ENCODE measurements around the gene RNF187. TPM values are rescaled to one million over a fixed set of nuclear protein-coding genes. Genes with fewer than 3 reads are reported as not detected.

Gene RNF187
- total and polyA plus RNA-seq, 2 of the 13 experiments (the other 11 are each of a cell fraction or from before 2014, with no cell fraction given) = 41.3 to 59.4 TPM

GRCh38 chr1:228488125-228488817 is 1.1 kb downstream of the RNF187 start (continued):
- TF ChIP-seq GPBP1L1 (CRISPR knock-in tag; IDR thresholded peaks at IDR 0.05) = no peak
- TF ChIP-seq CREM (IDR thresholded peaks at IDR 0.05) = no peak
- TF ChIP-seq CREM (CRISPR knock-in tag; IDR thresholded peaks at IDR 0.05) = no peak
- TF ChIP-seq POLR2AphosphoS5 (IDR thresholded peaks at IDR 0.05; ENCODE audit: low read depth, low read length) = 0 out of 2 replicates have a peak, but pooled peaks have one; percentile 19
- no peak for TF ChIP-seq RFX3 (CRISPR knock-in tag; IDR thresholded peaks at IDR 0.05)
- no peak for TF ChIP-seq ZMYM2 (CRISPR knock-in tag; IDR thresholded peaks at IDR 0.05)

- Histone ChIP-seq H3K9me3 (ENCODE audit: low read length) (no peaks in the 10 kb centered on the region), H2AFZ (ENCODE audit: low read length) (no peak overlapping the region), H3K36me3 (replicated peaks in 1 of 2; ENCODE audit: control insufficient read depth in 1 of 2, insufficient read depth in 2 of 2, low read length in 2 of 2) (peaks cover 11 to 31% of the 10 kb centered on the region in 2 experiments; a peak in 4 of 5 replicates), H3K4me3 (replicated peaks in 1 of 3; ENCODE audit: insufficient read depth in 1 of 3, low read depth in 2 of 3, low read length in 3 of 3) (peak overlapping the region; percentile 72 to 100 (median 93); a peak in 5 of 6 replicates), H3K9ac (ENCODE audit: insufficient read depth, low read depth, low read length) (peak overlapping the region; percentile 89; the same call in 1 of the 2 replicates), H3K4me2 (ENCODE audit: low read depth, low read length) (peak overlapping the region; percentile 88), H3K4me1 (ENCODE audit: insufficient read depth, low read length) (peaks cover 44% of the 10 kb centered on the region), H3K27me3 (ENCODE audit: control insufficient read depth in 1 of 2, insufficient read depth in 2 of 2, low read length in 2 of 2) (no peaks in the 10 kb centered on the region), H3K27ac (ENCODE audit: extremely low read length, insufficient read depth, low read length) (no peak overlapping the region), H3K79me2 (ENCODE audit: insufficient read depth, low read length) (peaks cover 10% of the 10 kb centered on the region), H4K20me1 (ENCODE audit: insufficient read depth, low read length) (no peaks in the 10 kb centered on the region)
- ATAC-seq = no peak
- CTCF ChIA-PET (ENCODE audit: low intra/inter-chr PET ratio, low total read pairs) = no interaction called here
- FAIRE-seq = no peak
- TF ChIP-seq SYNCRIP (IDR thresholded peaks at IDR 0.05; ENCODE audit: insufficient read depth, low read depth, low read length) = no peak
- TF ChIP-seq MTERF4 (CRISPR knock-in tag; IDR thresholded peaks at IDR 0.05) = no peak
- TF ChIP-seq POLR2G (IDR thresholded peaks at IDR 0.05; ENCODE audit: low read depth, low read length) = peak; percentile 20; the same call in 1 of the 2 replicates
- no TSS peak for BruUV-seq (replicated peaks)
- no peak for DNase-seq (ENCODE audit: low spot score)
- POLR2A ChIA-PET = interaction anchor here (0.5 to 2.4 kb wide), 4 partner anchors 9 to 66 kb away, joined by 4 to 7 read pairs (median 4); no protein-coding TSS in a partner anchor
- in situ Hi-C loops (cut with HindIII; ENCODE audit: extremely low pct_ligation_motif_present, low pct_unique_long_range_greater_than_20kb) (no loop called here), intact Hi-C loops (cut with micrococcal nuclease; ENCODE audit: unreplicated experiment) (loop anchor here (5.0 kb wide), 1 partner anchor 82 kb away; the partner anchor contains the start of gene TRIM11)
- 88% methylated on average over 9 of the region's 9 CpGs for WGBS (ENCODE audit: low lambda C conversion rate)
These were observed 1.9 kb downstream of the RNF187 start for GRCh38 chr1:228488818-228489674.
